ENCODE results near the gene TSPAN9.

Gene TSPAN9

GRCh38 chr12:3119756-3120601 is 42.8 kb downstream of the TSPAN9 start:
- no peak for TF ChIP-seq CTCF (IDR thresholded peaks at IDR 0.05; ENCODE audit: low read depth, low read length)

GRCh38 chr12:3120701-3121100 is 43.5 kb downstream of the TSPAN9 start:
- no peak for TF ChIP-seq CTCF (IDR thresholded peaks at IDR 0.05; ENCODE audit: low read depth, low read length)
- no peak for DNase-seq (ENCODE audit: extremely low read depth, low read depth)

More at GRCh38 chr12:3119756-3120601, 42.8 kb downstream of the TSPAN9 start:
- DNase-seq (ENCODE audit: extremely low read depth, low read depth): peak; percentile 70

GRCh38 chr12:3122841-3123678 is 45.9 kb downstream of the TSPAN9 start:
- DNase-seq (ENCODE audit: extremely low read depth, low read depth): no peak
- TF ChIP-seq CTCF (IDR thresholded peaks at IDR 0.05; ENCODE audit: low read depth, low read length): peak; percentile 12; the same call in 1 of the 2 replicates

- DNase-seq (ENCODE audit: extremely low read depth, low read depth): no peak
- no peak for TF ChIP-seq CTCF (IDR thresholded peaks at IDR 0.05; ENCODE audit: low read depth, low read length)
Observed at GRCh38 chr12:3123729-3124128, 46.5 kb downstream of the TSPAN9 start.

GRCh38 chr12:3124917-3125316 is 47.7 kb downstream of the TSPAN9 start:
- no peak for DNase-seq (ENCODE audit: extremely low read depth, low read depth)
- no peak for TF ChIP-seq CTCF (IDR thresholded peaks at IDR 0.05; ENCODE audit: low read depth, low read length)

GRCh38 chr12:3125674-3126073 is 48.5 kb downstream of the TSPAN9 start:
- no peak for TF ChIP-seq CTCF (IDR thresholded peaks at IDR 0.05; ENCODE audit: low read depth, low read length)
- DNase-seq (ENCODE audit: extremely low read depth, low read depth): no peak

GRCh38 chr12:3127832-3128231 is 50.7 kb downstream of the TSPAN9 start:
- TF ChIP-seq CTCF (IDR thresholded peaks at IDR 0.05; ENCODE audit: low read depth, low read length): no peak
- DNase-seq (ENCODE audit: extremely low read depth, low read depth): no peak
